RWPE2 (cell line): ENCODE measurements around the gene ANKRD60.

Experiments used
- ATAC-seq: fragments of 200-7000 bp; cut with Tn5 transposase; 3 replicates; pipeline ENCODE4 v1.9.1; 2021; ENCODE audit warnings: low read depth
- DNase-seq: peaks from one replicate; pipeline ENCODE4 v3.0.0-alpha.2; 2020; ENCODE audit warnings: low spot score
- H3K27ac ChIP-seq: fragments of 450-650 bp; 2 replicates; pipeline ENCODE4 v1.5.1; 2017; ENCODE audit warnings: mild to moderate bottlenecking; ENCODE audit not compliant: poor library complexity, severe bottlenecking
- H3K27me3 ChIP-seq: fragments of 250-450 bp; sonication (Bioruptor Pico); 2 replicates; pipeline ENCODE4 v1.5.1; 2021; ENCODE audit warnings: mild to moderate bottlenecking, moderate library complexity; ENCODE audit not compliant: insufficient read depth, poor library complexity, severe bottlenecking
- H3K36me3 ChIP-seq: fragments of 250-450 bp; sonication (Bioruptor Pico); 2 replicates; pipeline ENCODE4 v1.5.1; 2020; ENCODE audit warnings: low read depth, mild to moderate bottlenecking, moderate library complexity
- H3K4me1 ChIP-seq: fragments of 250-450 bp; sonication (Bioruptor Pico); 2 replicates; pipeline ENCODE4 v1.5.1; 2021; ENCODE audit warnings: mild to moderate bottlenecking, moderate library complexity; ENCODE audit not compliant: insufficient read depth, poor library complexity, severe bottlenecking
- H3K4me3 ChIP-seq: fragments of 250-450 bp; sonication (Bioruptor Pico); 2 replicates; pipeline ENCODE4 v1.5.1; 2021; ENCODE audit warnings: mild to moderate bottlenecking, moderate library complexity; ENCODE audit not compliant: severe bottlenecking
- H3K9me3 ChIP-seq: fragments of 250-450 bp; sonication (Bioruptor Pico); 2 replicates; pipeline ENCODE4 v1.5.1; 2021; ENCODE audit warnings: mild to moderate bottlenecking, moderate library complexity; ENCODE audit not compliant: severe bottlenecking
- TF ChIP-seq, protein P1 (sequence below): fragments of 450-650 bp; IDR thresholded peaks from one replicate; pipeline ENCODE4 v1.5.1; 2017; ENCODE audit warnings: mild to moderate bottlenecking, moderate library complexity; ENCODE audit not compliant: poor library complexity, severe bottlenecking

Gene ANKRD60

DNA sequence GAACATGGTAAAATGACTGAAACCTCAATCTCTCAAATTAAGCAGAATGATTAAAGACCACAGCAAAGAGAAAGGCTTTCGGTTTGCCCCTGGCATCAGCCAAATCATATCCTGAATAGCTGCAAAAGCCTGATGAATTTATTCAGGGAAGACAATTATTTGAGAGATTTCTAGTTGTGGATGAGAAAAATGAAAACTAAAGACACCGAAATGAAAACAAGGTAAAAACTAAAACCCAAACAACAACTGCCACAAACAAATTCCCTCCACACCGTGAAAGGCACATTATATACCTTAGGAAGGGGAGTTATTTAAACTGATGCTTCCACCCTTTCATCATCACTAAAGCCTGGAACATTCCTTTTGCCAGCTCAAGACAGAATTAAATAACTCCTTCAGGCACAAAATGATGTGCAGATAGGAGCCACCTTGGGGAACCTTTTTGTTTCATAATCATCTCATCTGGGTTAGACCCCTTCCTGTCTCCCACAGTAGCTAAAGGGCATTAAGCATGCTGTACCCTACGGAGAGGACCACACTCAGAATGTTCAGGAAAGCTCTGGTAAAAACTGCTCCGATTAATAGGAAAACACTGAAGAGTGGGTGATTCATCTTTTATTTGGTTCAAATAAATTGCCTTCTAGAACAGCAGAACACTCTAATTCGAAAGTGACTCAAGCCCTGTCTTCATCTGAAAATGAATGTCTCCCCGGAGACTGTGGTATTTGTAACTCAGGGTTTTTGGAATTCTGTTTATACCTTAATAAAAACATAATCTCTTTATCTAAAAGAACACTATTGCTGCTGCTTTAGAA lies 9.1 kb upstream of the ANKRD60 start:
- H3K4me3 ChIP-seq, result peak overlapping the region; percentile 30

DNA sequence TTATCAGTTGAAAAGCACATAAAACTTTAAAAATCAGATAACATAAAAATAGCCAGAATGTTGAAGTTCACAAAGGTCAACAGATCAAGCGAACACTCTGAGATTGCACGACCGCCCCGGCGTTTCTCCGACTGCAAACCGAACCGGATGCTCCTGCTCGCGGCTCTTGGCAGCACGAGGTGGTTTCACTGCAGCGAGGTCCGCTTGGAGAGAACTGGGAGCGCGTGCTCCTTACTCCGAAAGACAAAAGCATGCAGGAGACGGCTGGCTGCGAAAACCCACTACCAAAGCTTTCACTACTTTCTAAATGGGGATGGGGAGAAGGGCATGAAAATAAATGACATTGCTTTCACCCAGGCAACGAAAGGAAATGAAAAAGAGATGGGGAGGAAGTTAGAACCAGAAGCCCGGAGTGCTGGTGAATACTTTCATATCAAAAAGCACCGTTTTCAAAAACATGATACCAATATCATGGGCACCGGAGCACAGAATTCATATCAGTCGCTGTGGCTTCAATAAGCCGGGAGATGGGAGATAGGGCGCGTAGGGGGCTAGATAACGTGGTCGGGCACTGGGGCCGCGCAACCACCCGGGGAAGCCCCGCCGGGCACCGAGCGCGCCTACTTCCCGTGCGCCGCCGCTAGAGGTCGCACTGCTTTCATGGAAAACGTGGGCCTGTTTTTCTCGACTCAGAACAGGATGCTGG lies 8.3 kb upstream of the ANKRD60 start:
- ATAC-seq (peak; percentile 90), DNase-seq (peak; percentile 89)
- no peaks in the 10 kb centered on the region for H3K4me1 ChIP-seq
- TF ChIP-seq, protein P1, sequence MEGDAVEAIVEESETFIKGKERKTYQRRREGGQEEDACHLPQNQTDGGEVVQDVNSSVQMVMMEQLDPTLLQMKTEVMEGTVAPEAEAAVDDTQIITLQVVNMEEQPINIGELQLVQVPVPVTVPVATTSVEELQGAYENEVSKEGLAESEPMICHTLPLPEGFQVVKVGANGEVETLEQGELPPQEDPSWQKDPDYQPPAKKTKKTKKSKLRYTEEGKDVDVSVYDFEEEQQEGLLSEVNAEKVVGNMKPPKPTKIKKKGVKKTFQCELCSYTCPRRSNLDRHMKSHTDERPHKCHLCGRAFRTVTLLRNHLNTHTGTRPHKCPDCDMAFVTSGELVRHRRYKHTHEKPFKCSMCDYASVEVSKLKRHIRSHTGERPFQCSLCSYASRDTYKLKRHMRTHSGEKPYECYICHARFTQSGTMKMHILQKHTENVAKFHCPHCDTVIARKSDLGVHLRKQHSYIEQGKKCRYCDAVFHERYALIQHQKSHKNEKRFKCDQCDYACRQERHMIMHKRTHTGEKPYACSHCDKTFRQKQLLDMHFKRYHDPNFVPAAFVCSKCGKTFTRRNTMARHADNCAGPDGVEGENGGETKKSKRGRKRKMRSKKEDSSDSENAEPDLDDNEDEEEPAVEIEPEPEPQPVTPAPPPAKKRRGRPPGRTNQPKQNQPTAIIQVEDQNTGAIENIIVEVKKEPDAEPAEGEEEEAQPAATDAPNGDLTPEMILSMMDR, result peak; percentile 100
- peak overlapping the region; percentile 30 for H3K4me3 ChIP-seq
- no peaks in the 10 kb centered on the region for H3K9me3 ChIP-seq
- no peak overlapping the region for H3K27ac ChIP-seq
- H3K36me3 ChIP-seq, result peaks cover 36% of the 10 kb centered on the region
- H3K27me3 ChIP-seq, result no peaks in the 10 kb centered on the region

More for the DNA sequence above, 9.1 kb upstream of the ANKRD60 start:
- H3K27me3 ChIP-seq, result no peaks in the 10 kb centered on the region
- H3K4me1 ChIP-seq, result no peaks in the 10 kb centered on the region
- DNase-seq (no peak), ATAC-seq (no peak)
- TF ChIP-seq, protein P1, result peak; percentile 99
- H3K36me3 ChIP-seq, result peaks cover 30% of the 10 kb centered on the region
- no peak overlapping the region for H3K27ac ChIP-seq
- no peaks in the 10 kb centered on the region for H3K9me3 ChIP-seq

DNA sequence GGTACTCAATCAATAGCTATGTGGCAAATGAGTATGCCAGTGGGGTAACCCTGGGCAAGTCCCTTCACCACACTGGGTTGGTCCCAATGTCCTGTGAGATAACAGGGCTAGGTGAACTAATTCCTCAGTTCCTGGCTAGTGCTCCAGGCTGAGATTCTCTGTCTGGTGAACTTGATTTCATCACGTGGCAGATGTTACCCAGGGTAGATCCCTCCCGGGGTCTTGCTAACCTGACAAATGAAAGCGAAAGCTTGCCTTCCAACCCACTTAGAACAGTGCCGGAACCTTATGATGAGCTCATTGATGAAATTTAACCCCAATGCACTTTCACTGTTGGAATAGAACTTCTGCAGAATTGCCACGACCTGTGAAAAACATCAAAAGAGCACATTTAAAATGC lies 6.6 kb upstream of the ANKRD60 start:
- Histone ChIP-seq H3K9me3 (no peaks in the 10 kb centered on the region), H3K36me3 (peaks cover 23% of the 10 kb centered on the region), H3K27ac (no peak overlapping the region), H3K4me3 (no peak overlapping the region), H3K27me3 (peaks cover 5% of the 10 kb centered on the region), H3K4me1 (no peaks in the 10 kb centered on the region)
- no peak for DNase-seq
- ATAC-seq, result no peak
- TF ChIP-seq, protein P1, result no peak

DNA sequence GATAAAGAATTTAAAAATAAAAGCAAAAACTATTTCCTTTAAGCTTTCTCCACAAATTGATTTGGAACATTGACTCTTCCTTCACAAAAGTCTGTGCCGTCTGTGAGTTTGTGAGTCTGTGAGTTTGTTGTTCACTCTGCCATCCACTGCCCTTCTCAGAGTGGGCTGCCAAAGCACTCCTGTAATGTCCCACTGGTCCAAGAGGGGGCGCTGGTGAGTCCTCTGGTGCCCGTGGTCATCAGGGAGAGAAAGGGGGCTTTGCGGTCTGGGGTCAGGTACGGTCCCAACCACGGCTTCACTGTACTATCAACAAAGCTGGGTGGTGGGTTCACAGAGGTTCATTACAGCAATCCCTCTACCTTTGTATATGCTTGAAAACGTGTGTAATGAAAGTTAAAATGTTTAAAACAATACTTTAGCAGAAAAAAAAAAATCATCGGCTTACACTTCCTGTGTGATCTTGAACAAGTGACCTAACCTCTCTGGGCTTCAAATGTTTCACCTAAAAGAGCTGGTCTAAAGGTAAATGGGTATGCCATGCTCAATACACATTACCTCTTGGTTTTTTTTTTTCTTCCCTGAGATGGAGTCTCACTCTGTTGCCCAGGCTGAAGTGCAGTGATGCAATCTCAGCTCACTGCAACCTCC lies 5.6 kb upstream of the ANKRD60 start:
- Histone ChIP-seq H3K9me3 (no peaks in the 10 kb centered on the region), H3K36me3 (peaks cover 16% of the 10 kb centered on the region), H3K27me3 (peaks cover 15% of the 10 kb centered on the region), H3K4me1 (no peaks in the 10 kb centered on the region), H3K4me3 (no peak overlapping the region), H3K27ac (no peak overlapping the region)
- ATAC-seq, result no peak
- TF ChIP-seq, protein P1, result peak; percentile 92
- DNase-seq, result peak; percentile 64
